Endothelial cell of umbilical vein (primary cell): ENCODE results near the gene AMMECR1. TPM values are rescaled to one million over a fixed set of nuclear protein-coding genes. Genes with fewer than 3 reads are reported as not detected.

Source experiments
- BruUV-seq: library from RNA; stranded (reverse); fragments of 400-500 nt; replicated peaks from 2 replicates; lab custom pipeline; 2021; lab: Mats Ljungman, UMichigan
- CTCF ChIA-PET: fragments of 300-600, 350-600 bp; sonication (Branson Sonifier 250); formaldehyde crosslinking; loops from one replicate; lab custom pipeline; 2021; ENCODE audit warnings: antibody characterized with exemption, inconsistent platforms; lab: Charles Lee
- POLR2A ChIA-PET: fragments of 300-600, 350-600 bp; sonication (Branson Sonifier 250); formaldehyde crosslinking; loops from one replicate; lab custom pipeline; 2021; ENCODE audit warnings: antibody characterized with exemption, inconsistent platforms; lab: Charles Lee
- DNase-seq: peaks from one replicate; pipeline ENCODE4 v3.0.0-alpha.2; 2011; ENCODE audit warnings: low read depth, low spot score
- FAIRE-seq: peaks from 2 replicates; lab custom pipeline; 2011; peaks lifted over from hg19 to GRCh38; lab: Jason Lieb, UNC
- H2AFZ ChIP-seq: 2 replicates; pipeline ENCODE4 v1.6.0; 2012; ENCODE audit warnings: low read depth, low read length, control low read depth, inconsistent platforms
- H3K27ac ChIP-seq: 2 replicates; pipeline ENCODE4 v1.5.1; 2011; ENCODE audit warnings: low read depth, mild to moderate bottlenecking, control low read depth, low read length, moderate library complexity; ENCODE audit not compliant: insufficient read depth
- H3K27me3 ChIP-seq, 2 experiments: 2 replicates each; pipeline versions ENCODE4 v1.6.0 to v1.6.1; 2011; ENCODE audit warnings: low read length in 2 of 2, mixed read lengths in 1 of 2; ENCODE audit not compliant: control insufficient read depth in 2 of 2, insufficient read depth in 2 of 2
- H3K36me3 ChIP-seq, 2 experiments: 2 replicates in 1 of 2; 3 replicates in 1 of 2; pipeline ENCODE4 v1.5.1; 2011; ENCODE audit warnings: low read length in 2 of 2, mild to moderate bottlenecking in 1 of 2, moderate library complexity in 1 of 2; ENCODE audit not compliant: control insufficient read depth in 2 of 2, insufficient read depth in 2 of 2; ENCODE audit errors: extremely low read depth in 1 of 2
- H3K4me1 ChIP-seq: 3 replicates; pipeline ENCODE4 v1.5.1; 2011; ENCODE audit warnings: mild to moderate bottlenecking, low read length; ENCODE audit not compliant: control insufficient read depth, insufficient read depth; ENCODE audit errors: extremely low read depth
- H3K4me2 ChIP-seq: 2 replicates; pipeline ENCODE4 v1.6.1; 2011; ENCODE audit warnings: low read length, control low read depth, mixed read lengths; ENCODE audit not compliant: insufficient read depth
- H3K4me3 ChIP-seq, 3 experiments: fragments of 200-600 bp in 1 of 3; sonication (generic), shearing (Covaris generic) in 1 of 3; replicated peaks in 1 of 3; 2 replicates each; pipeline ENCODE4 v1.5.1; 2011 to 2016; ENCODE audit warnings: control low read depth in 3 of 3, low read length in 3 of 3, mild to moderate bottlenecking in 2 of 3, inconsistent platforms in 1 of 3, low read depth in 1 of 3, moderate library complexity in 1 of 3; ENCODE audit not compliant: insufficient read depth in 1 of 3
- H3K79me2 ChIP-seq: 2 replicates; pipeline ENCODE4 v1.6.0; 2012; ENCODE audit warnings: low read length, inconsistent platforms; ENCODE audit not compliant: control insufficient read depth, insufficient read depth
- H3K9ac ChIP-seq: replicated peaks from 2 replicates; pipeline ENCODE3; 2011; ENCODE audit warnings: low read length, control low read depth; ENCODE audit not compliant: insufficient read depth; ENCODE audit errors: extremely low read depth
- H3K9me1 ChIP-seq: replicated peaks from 3 replicates; pipeline ENCODE4 v1.6.0; 2011; ENCODE audit warnings: mild to moderate bottlenecking, low read length; ENCODE audit not compliant: control insufficient read depth, insufficient read depth; ENCODE audit errors: extremely low read depth
- H3K9me3 ChIP-seq: replicated peaks from 2 replicates; pipeline ENCODE4 v1.5.1; 2012; ENCODE audit warnings: low read length, inconsistent platforms; ENCODE audit not compliant: control insufficient read depth, insufficient read depth
- H4K20me1 ChIP-seq: replicated peaks from 2 replicates; pipeline ENCODE3; 2011; ENCODE audit warnings: mild to moderate bottlenecking, low read length; ENCODE audit not compliant: control insufficient read depth, insufficient read depth; ENCODE audit errors: extremely low read depth
- CTCF ChIP-seq, 2 donors: IDR thresholded peaks; 1 replicate in 1 of 2; 2 replicates in 1 of 2; pipeline ENCODE4 v1.5.1; 2011; ENCODE audit warnings: low read length in 2 of 2, mild to moderate bottlenecking in 2 of 2, moderate library complexity in 2 of 2, control low read depth in 1 of 2, inconsistent platforms in 1 of 2, low read depth in 1 of 2; ENCODE audit not compliant: insufficient read depth in 1 of 2; ENCODE audit errors: extremely low read depth in 1 of 2
- EZH2 ChIP-seq: IDR thresholded peaks from 2 replicates; pipeline ENCODE4 v1.6.1; 2012; ENCODE audit warnings: borderline replicate concordance, low read depth, mild to moderate bottlenecking, moderate library complexity, low read length, inconsistent platforms; ENCODE audit not compliant: severe bottlenecking
- FOS ChIP-seq: IDR thresholded peaks from 2 replicates; pipeline ENCODE4 v1.6.1; 2011; ENCODE audit warnings: mild to moderate bottlenecking, low read length, moderate library complexity, borderline replicate concordance; ENCODE audit not compliant: insufficient read depth
- GATA2 ChIP-seq: IDR thresholded peaks from 2 replicates; pipeline ENCODE4 v1.7.0; 2011; ENCODE audit warnings: low read depth, mild to moderate bottlenecking, moderate library complexity, mixed read lengths, low read length; ENCODE audit not compliant: insufficient read length, insufficient read depth
- JUN ChIP-seq: IDR thresholded peaks from 2 replicates; pipeline ENCODE4 v1.6.1; 2011; ENCODE audit warnings: borderline replicate concordance, low read depth; ENCODE audit not compliant: insufficient read length, insufficient read depth
- MAX ChIP-seq: IDR thresholded peaks from 2 replicates; pipeline ENCODE4 v1.6.1; 2011; ENCODE audit not compliant: insufficient read depth, insufficient read length
- MYC ChIP-seq: IDR thresholded peaks from one replicate; pipeline ENCODE4 v1.6.1; 2011; ENCODE audit warnings: mild to moderate bottlenecking, low read depth, low read length
- POLR2A ChIP-seq: IDR thresholded peaks from 2 replicates; pipeline ENCODE4 v1.6.1; 2012; ENCODE audit warnings: low read depth, mild to moderate bottlenecking, control low read depth, low read length
- POLR2AphosphoS5 ChIP-seq: IDR thresholded peaks from 2 replicates; pipeline ENCODE4 v1.6.1; 2012; ENCODE audit warnings: low read depth, mild to moderate bottlenecking, control low read depth, low read length, moderate library complexity; ENCODE audit not compliant: insufficient read depth
- dilution Hi-C: fragments of 300-500 bp; cut with MboI; formaldehyde crosslinking; loops from one replicate; pipeline ENCODE4 v1.15.0; 2019; ENCODE audit warnings: low sequenced_read_pairs; ENCODE audit not compliant: extremely low pct_ligation_motif_present
- intact Hi-C: fragments of 100-400 bp; cut with micrococcal nuclease; formaldehyde crosslinking; loops from one replicate; pipeline ENCODE4 v1.10.0; 2022
- polyA plus RNA-seq, 4 experiments: library from polyadenylated mRNA; depleted of rRNA in 3 of 4; stranded (reverse) in 3 of 4; unstranded in 1 of 4; fragments of >200 nt; gene quantifications; 2 replicates each; pipeline versions ENCODE4 v1.2.1 to v1.2.3, GENCODE V29; 2011 to 2012; ENCODE audit warnings: missing spikeins in 1 of 4
- total RNA-seq: library from RNA; stranded (reverse); gene quantifications from 2 replicates; pipeline ENCODE4 v1.2.3, GENCODE V29; 2021

The AMMECR1 gene
- total and polyA plus RNA-seq, 2 donors (not counting 3 experiments of a cell fraction or from before 2014, with no cell fraction given), result 3.6 to 6.9 TPM

GRCh38 chrX:110214684-110215083 lies 103.2 kb downstream of the AMMECR1 start:
- Histone ChIP-seq H3K9me1 (no peaks in the 10 kb centered on the region), H3K9me3 (no peaks in the 10 kb centered on the region), H3K9ac (no peak overlapping the region), H4K20me1 (no peaks in the 10 kb centered on the region), H3K4me3 (no peak overlapping the region), H2AFZ (no peak overlapping the region), H3K79me2 (no peaks in the 10 kb centered on the region), H3K27ac (no peak overlapping the region), H3K4me2 (no peak overlapping the region), H3K27me3 (no peaks in the 10 kb centered on the region), H3K36me3 (no peaks in the 10 kb centered on the region), H3K4me1 (peaks cover 21% of the 10 kb centered on the region)
- no peak for TF ChIP-seq POLR2A
- no peak for TF ChIP-seq MYC
- no peak for TF ChIP-seq MAX
- no peak for TF ChIP-seq EZH2
- no peak for TF ChIP-seq POLR2AphosphoS5
- TF ChIP-seq JUN, result no peak
- TF ChIP-seq FOS, result no peak
- TF ChIP-seq CTCF (IDR thresholded peaks at IDR 0.05; ENCODE audit: extremely low read depth in 1 of 2, insufficient read depth in 1 of 2, low read depth in 1 of 2, low read length in 2 of 2), result no peak
- TF ChIP-seq GATA2, result no peak
- ChIA-PET CTCF (no interaction called here), POLR2A (no interaction called here)
- no TSS peak for BruUV-seq
- FAIRE-seq (no peak), DNase-seq (no peak)
- intact Hi-C loops, result loop anchor here (5.0 kb wide), 1 partner anchor 103 kb away; the partner anchor contains the start of gene AMMECR1
- dilution Hi-C loops, result no loop called here
